Common myeloid progenitor, CD34-positive (primary cell): ENCODE data around the gene GRB14.

ENCODE experiments used
- CTCF ChIA-PET: fragments of 350-600 bp; sonication (Branson Sonifier 250); formaldehyde crosslinking; loops from one replicate; lab custom pipeline; 2021; ENCODE audit warnings: antibody characterized with exemption; lab: Charles Lee
- POLR2A ChIA-PET: fragments of 350-600 bp; sonication (Branson Sonifier 250); formaldehyde crosslinking; loops from one replicate; lab custom pipeline; 2021; ENCODE audit warnings: antibody characterized with exemption; lab: Charles Lee
- DNase-seq, 3 donors: peaks; one replicate each; pipeline versions ENCODE4 v3.0.0 to v3.0.0-alpha.2; 2013
- H3K27ac ChIP-seq, 2 experiments: 1 replicate in 1 of 2; 2 replicates in 1 of 2; pipeline ENCODE4 v1.7.0; 2013; ENCODE audit warnings: inconsistent platforms in 2 of 2, low read length in 2 of 2, mild to moderate bottlenecking in 2 of 2, low read depth in 1 of 2, moderate library complexity in 1 of 2; ENCODE audit not compliant: severe bottlenecking in 2 of 2, insufficient read depth in 1 of 2, poor library complexity in 1 of 2
- H3K27me3 ChIP-seq, 5 experiments: replicated peaks in 2 of 5; 1 replicate in 3 of 5; 2 replicates in 2 of 5; pipeline versions ENCODE4 v1.6.1 to v1.7.0; 2013; ENCODE audit warnings: low read length in 4 of 5, mild to moderate bottlenecking in 2 of 5, moderate library complexity in 2 of 5, inconsistent platforms in 1 of 5; ENCODE audit not compliant: insufficient read depth in 5 of 5, control insufficient read depth in 4 of 5
- H3K36me3 ChIP-seq, 4 experiments: 1 replicate in 2 of 4; 2 replicates in 2 of 4; pipeline versions ENCODE4 v1.6.1 to v1.7.0; 2013; ENCODE audit warnings: low read length in 3 of 4, control low read depth in 1 of 4, mild to moderate bottlenecking in 1 of 4; ENCODE audit not compliant: control insufficient read depth in 4 of 4, insufficient read depth in 4 of 4
- H3K4me1 ChIP-seq, 4 experiments: 1 replicate in 3 of 4; 2 replicates in 1 of 4; pipeline versions ENCODE4 v1.6.1 to v1.7.1; 2013; ENCODE audit warnings: low read length in 3 of 4, mild to moderate bottlenecking in 3 of 4, control low read depth in 1 of 4, inconsistent platforms in 1 of 4, moderate library complexity in 1 of 4; ENCODE audit not compliant: control insufficient read depth in 4 of 4, insufficient read depth in 4 of 4; ENCODE audit errors: control extremely low read depth in 1 of 4
- H3K4me3 ChIP-seq, 7 experiments: 1 replicate in 4 of 7; 2 replicates in 3 of 7; pipeline versions ENCODE4 v1.5.1 to v1.7.0; 2013; ENCODE audit warnings: mild to moderate bottlenecking in 7 of 7, low read length in 6 of 7, moderate library complexity in 6 of 7, inconsistent platforms in 2 of 7, low read depth in 2 of 7, control low read depth in 1 of 7; ENCODE audit not compliant: insufficient read depth in 4 of 7, control insufficient read depth in 1 of 7; ENCODE audit errors: extremely low read depth in 1 of 7
- H3K9me3 ChIP-seq, 5 experiments: 1 replicate in 4 of 5; 2 replicates in 1 of 5; pipeline versions ENCODE4 v1.6.1 to v1.7.1; 2013; ENCODE audit warnings: low read length in 4 of 5, mild to moderate bottlenecking in 2 of 5, inconsistent platforms in 1 of 5, low read depth in 1 of 5, moderate library complexity in 1 of 5; ENCODE audit not compliant: control insufficient read depth in 4 of 5, insufficient read depth in 2 of 5; ENCODE audit errors: control extremely low read depth in 1 of 5
- whole genome bisulfite sequencing: methylation state at CpG from one replicate; pipeline ENCODE4 v1.1.5; 2013; ENCODE audit not compliant: insufficient coverage; 5-methylcytosine and 5-hydroxymethylcytosine counted together

Gene GRB14

GRCh38 chr2:164542581-164543021, 78.7 kb downstream of the GRB14 start:
- CTCF ChIA-PET = interaction anchor here (0.7 to 0.9 kb wide), 2 partner anchors 12 to 17 kb away, joined by 3 to 4 read pairs; no protein-coding TSS in a partner anchor
- POLR2A ChIA-PET = no interaction called here
- H3K9me3 ChIP-seq = peaks cover 0 to 6% (median 0%) of the 10 kb centered on the region in 5 experiments
- H3K4me1 ChIP-seq = no peaks in the 10 kb centered on the region
- no peaks in the 10 kb centered on the region for H3K27me3 ChIP-seq
- H3K27ac ChIP-seq = no peak overlapping the region
- no peak for DNase-seq
- whole genome bisulfite sequencing = 86% methylated on average over 1 of the region's 2 CpGs
- no peak overlapping the region for H3K4me3 ChIP-seq
- H3K36me3 ChIP-seq = no peaks in the 10 kb centered on the region

- 100% methylated on average over 2 of the region's 3 CpGs for WGBS
- peak; percentile 23 to 62 (median 57) for DNase-seq
- POLR2A ChIA-PET = interaction anchor here (0.6 kb wide), 1 partner anchor 995 kb away, joined by 3 read pairs; no protein-coding TSS in a partner anchor
- Histone ChIP-seq H3K9me3 (no peaks in the 10 kb centered on the region), H3K4me3 (no peak overlapping the region), H3K36me3 (no peaks in the 10 kb centered on the region), H3K27ac (no peak overlapping the region), H3K4me1 (no peaks in the 10 kb centered on the region), H3K27me3 (no peaks in the 10 kb centered on the region)
- CTCF ChIA-PET = interaction anchor here (0.6 to 1.6 kb wide), 15 partner anchors 10 to 1355 kb away, joined by 3 to 6 read pairs (median 3); no protein-coding TSS in a partner anchor
These were observed 82.9 kb downstream of the GRB14 start for GRCh38 chr2:164538240-164538866.

DNA sequence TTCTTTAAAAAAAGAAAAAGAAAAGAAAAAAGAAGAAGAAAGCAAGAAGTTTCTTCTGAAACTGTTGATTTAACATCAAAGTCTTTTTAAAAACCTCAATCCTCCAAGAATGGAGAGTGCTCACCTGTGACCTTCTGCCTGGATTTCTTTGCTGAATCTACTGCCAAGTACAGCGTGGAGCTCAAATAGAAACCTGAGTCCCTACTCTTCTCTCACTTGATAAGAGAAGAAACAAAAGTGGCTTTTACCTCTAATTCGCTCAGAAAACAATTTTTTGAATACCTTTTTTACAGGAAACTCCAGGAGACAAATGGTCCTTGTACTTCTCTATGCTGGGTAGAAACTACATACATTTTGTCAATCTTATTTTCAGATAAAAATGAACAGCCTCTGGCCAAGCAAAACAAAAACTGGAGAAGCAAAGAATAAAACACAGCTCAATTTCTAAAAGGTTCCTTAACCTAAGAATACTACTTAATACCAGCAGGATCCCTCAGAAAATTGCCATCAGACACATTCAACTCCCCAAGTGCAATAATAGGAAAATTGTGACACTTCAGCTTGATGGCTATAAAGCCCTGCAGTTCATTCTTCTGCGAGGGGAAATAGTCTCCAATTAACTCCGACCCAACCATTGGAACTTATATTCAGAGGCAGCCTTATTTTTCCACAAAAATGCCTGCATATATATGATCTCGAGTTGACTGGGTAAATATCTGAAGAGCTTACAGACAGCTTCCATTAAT, 85.8 kb downstream of the GRB14 start:
- no peaks in the 10 kb centered on the region for H3K36me3 ChIP-seq
- WGBS = 100% methylated on average over 4 of the region's 5 CpGs
- POLR2A ChIA-PET = no interaction called here
- no peaks in the 10 kb centered on the region for H3K27me3 ChIP-seq
- DNase-seq = no peak
- H3K27ac ChIP-seq = no peak overlapping the region
- CTCF ChIA-PET = interaction anchor here (0.8 to 1.6 kb wide), 5 partner anchors 9 to 1353 kb away, joined by 3 read pairs; no protein-coding TSS in a partner anchor
- no peaks in the 10 kb centered on the region for H3K9me3 ChIP-seq
- no peaks in the 10 kb centered on the region for H3K4me1 ChIP-seq
- no peak overlapping the region for H3K4me3 ChIP-seq

GRCh38 chr2:164530464-164530863, 90.8 kb downstream of the GRB14 start:
- ChIA-PET POLR2A (no interaction called here), CTCF (interaction anchor here (0.9 kb wide), 1 partner anchor 12 kb away, joined by 4 read pairs; no protein-coding TSS in a partner anchor)
- Histone ChIP-seq H3K27ac (no peak overlapping the region), H3K4me1 (no peaks in the 10 kb centered on the region), H3K36me3 (no peaks in the 10 kb centered on the region), H3K27me3 (no peaks in the 10 kb centered on the region), H3K4me3 (no peak overlapping the region), H3K9me3 (no peaks in the 10 kb centered on the region)
- DNase-seq = no peak
- no CpG with 5 or more reads among the region's 1 CpG for WGBS

DNA sequence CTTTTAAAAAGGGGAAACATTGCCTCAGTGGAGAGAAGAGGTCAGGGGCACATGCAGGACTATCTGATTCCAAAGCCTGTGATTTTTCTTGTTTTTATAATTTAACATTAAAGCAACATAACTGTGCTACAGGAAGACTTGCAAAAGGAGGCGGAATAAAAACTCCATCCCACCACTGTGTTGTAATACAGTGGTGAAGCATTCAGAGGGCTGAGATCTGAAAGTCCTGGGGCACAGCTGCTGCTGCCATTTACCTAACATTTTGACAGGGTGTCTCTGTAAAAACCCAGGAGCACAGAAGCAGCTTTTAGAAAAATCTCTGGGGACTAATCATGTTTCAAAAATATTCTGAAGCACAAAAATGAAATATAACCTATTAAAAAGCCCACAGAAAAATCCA, 97.6 kb downstream of the GRB14 start:
- Histone ChIP-seq H3K9me3 (peaks cover 0 to 7% (median 0%) of the 10 kb centered on the region in 5 experiments), H3K4me3 (no peak overlapping the region), H3K27me3 (no peaks in the 10 kb centered on the region), H3K27ac (no peak overlapping the region), H3K4me1 (no peaks in the 10 kb centered on the region), H3K36me3 (no peaks in the 10 kb centered on the region)
- no peak for DNase-seq
- ChIA-PET POLR2A (no interaction called here), CTCF (interaction anchor here (0.6 to 1.4 kb wide), 3 partner anchors 15 to 56 kb away, joined by 3 to 4 read pairs (median 3); no protein-coding TSS in a partner anchor)
- WGBS = 80% methylated on average over 1 of the region's 1 CpG

DNA sequence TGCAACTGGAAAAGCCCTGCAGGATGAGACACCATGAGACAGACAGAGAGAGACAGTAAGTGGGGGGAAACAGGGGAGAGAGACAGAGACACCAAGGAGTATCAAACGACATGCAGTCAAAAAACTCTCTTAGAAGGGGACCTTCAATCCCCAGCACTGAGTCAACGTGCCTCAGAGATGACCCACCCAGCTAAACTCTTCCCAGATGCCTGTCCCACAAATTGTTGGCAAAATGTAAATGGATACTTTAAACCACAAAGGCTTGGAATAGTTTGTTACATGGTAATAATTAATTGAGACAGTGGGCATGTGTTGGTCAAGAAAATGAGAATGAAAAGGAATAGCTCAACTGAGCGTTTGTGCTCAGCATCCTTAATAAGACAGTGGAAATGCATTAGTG, 98.3 kb downstream of the GRB14 start:
- no peak overlapping the region for H3K27ac ChIP-seq
- CTCF ChIA-PET = interaction anchor here (1.4 kb wide), 1 partner anchor 15 kb away, joined by 3 read pairs; no protein-coding TSS in a partner anchor
- H3K4me3 ChIP-seq = no peak overlapping the region
- no peaks in the 10 kb centered on the region for H3K4me1 ChIP-seq
- no peaks in the 10 kb centered on the region for H3K36me3 ChIP-seq
- POLR2A ChIA-PET = no interaction called here
- peaks cover 0 to 7% (median 0%) of the 10 kb centered on the region in 5 experiments for H3K9me3 ChIP-seq
- WGBS = 100% methylated on average over 1 of the region's 3 CpGs
- no peak for DNase-seq
- H3K27me3 ChIP-seq = no peaks in the 10 kb centered on the region

DNA sequence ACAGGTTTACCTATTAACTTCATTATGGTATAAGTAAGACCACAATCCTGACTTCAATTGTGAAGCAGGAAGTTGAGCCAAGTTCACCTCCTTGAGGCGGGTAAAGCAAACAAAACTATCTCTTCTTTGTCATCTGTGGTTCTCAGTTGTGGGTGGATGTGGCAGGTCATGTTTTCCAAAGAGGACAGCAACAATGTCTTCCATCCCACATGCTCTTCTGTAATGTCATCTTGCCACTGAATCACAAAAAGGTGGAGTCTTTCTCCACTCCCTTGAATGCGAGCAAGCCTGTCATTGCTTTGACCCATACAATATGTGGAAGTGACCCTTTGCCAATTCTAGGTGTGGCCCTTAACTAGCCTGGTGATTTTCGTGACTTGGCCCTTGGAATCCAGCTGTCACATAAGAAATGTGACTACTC, 98.7 kb downstream of the GRB14 start:
- H3K27ac ChIP-seq = no peak overlapping the region
- no peak overlapping the region for H3K4me3 ChIP-seq
- 100% methylated on average over 2 of the region's 3 CpGs for WGBS
- no peak for DNase-seq
- no peaks in the 10 kb centered on the region for H3K4me1 ChIP-seq
- peaks cover 0 to 11% (median 0%) of the 10 kb centered on the region in 5 experiments for H3K9me3 ChIP-seq
- no peaks in the 10 kb centered on the region for H3K27me3 ChIP-seq
- no peaks in the 10 kb centered on the region for H3K36me3 ChIP-seq
- ChIA-PET POLR2A (no interaction called here), CTCF (no interaction called here)
